Lower leg skin (tissue), 3 donors: ENCODE measurements around the gene DOCK10.

Source experiments
- CTCF ChIP-seq, 3 donors: fragments of 450-650 bp; IDR thresholded peaks; one replicate each; pipeline ENCODE4 v1.5.1; 2016; ENCODE audit warnings: antibody characterized with exemption in 3 of 3, mild to moderate bottlenecking in 3 of 3, moderate library complexity in 2 of 3
- POLR2A ChIP-seq, 2 donors: fragments of 450-650 bp; IDR thresholded peaks; one replicate each; pipeline ENCODE4 v1.6.1; 2016 to 2017; ENCODE audit warnings: antibody characterized with exemption in 2 of 2, mild to moderate bottlenecking in 1 of 2, moderate library complexity in 1 of 2

- no peak for TF ChIP-seq CTCF (IDR thresholded peaks at IDR 0.05)
- TF ChIP-seq POLR2A (IDR thresholded peaks at IDR 0.05), result no peak
These were observed 156.3 kb downstream of the DOCK10 start for GRCh38 chr2:224885836-224886547.
